Stomach (tissue), 9 donors: Measurements from ENCODE around the gene SDHC. TPM values are rescaled to one million over a fixed set of nuclear protein-coding genes. Genes with fewer than 3 reads are reported as not detected.
A peak's percentile ranks its signal among the peaks of the same experiment; 100 is the strongest.

Source experiments
- DNase-seq, 2 donors: peaks; one replicate each; pipeline versions ENCODE4 v3.0.0 to v3.0.0-alpha.2; 2013 to 2019
- H3K27ac ChIP-seq, 5 donors: fragments of 200-600 bp in 4 of 5; sonication (generic) in 4 of 5; one replicate each; pipeline ENCODE4 v1.5.1; 2013 to 2019; ENCODE audit warnings: mild to moderate bottlenecking in 1 of 5, moderate library complexity in 1 of 5
- H3K27me3 ChIP-seq, 3 donors: fragments of 200-600 bp; sonication (generic); one replicate each; pipeline ENCODE4 v1.5.1; 2017 to 2019; ENCODE audit warnings: mixed run types in 1 of 3
- H3K36me3 ChIP-seq, 4 donors: fragments of 200-600 bp; sonication (generic); 1 replicate in 3 of 4; 2 replicates in 1 of 4; pipeline ENCODE4 v1.5.1; 2016 to 2019
- H3K4me1 ChIP-seq, 4 donors: fragments of 200-600 bp; sonication (generic); one replicate each; pipeline ENCODE4 v1.5.1; 2016 to 2019
- H3K4me3 ChIP-seq, 4 donors: fragments of 200-600 bp; sonication (generic) in 3 of 4; one replicate each; pipeline ENCODE4 v1.5.1; 2016 to 2019; ENCODE audit warnings: mild to moderate bottlenecking in 1 of 4
- H3K9me3 ChIP-seq, 4 donors: fragments of 200-600 bp; sonication (generic); one replicate each; pipeline ENCODE4 v1.5.1; 2016 to 2019
- CTCF ChIP-seq, 7 experiments: fragments of 450-650 bp in 4 of 7; fragments of 200-600 bp in 3 of 7; sonication (generic) in 3 of 7; IDR thresholded peaks; one replicate each; pipeline ENCODE4 v1.5.1; 2016 to 2019; ENCODE audit warnings: antibody characterized with exemption in 7 of 7, control low read depth in 2 of 7, mild to moderate bottlenecking in 1 of 7
- EP300 ChIP-seq: sonication (generic); formaldehyde crosslinking; IDR thresholded peaks from one replicate; pipeline ENCODE4 v1.6.1; 2017; ENCODE audit warnings: antibody characterized with exemption
- POLR2A ChIP-seq, 4 donors: fragments of 450-650 bp; IDR thresholded peaks; one replicate each; pipeline ENCODE4 v1.6.1; 2016; ENCODE audit warnings: antibody characterized with exemption in 4 of 4, control low read depth in 2 of 4, mild to moderate bottlenecking in 1 of 4, moderate library complexity in 1 of 4
- POLR2AphosphoS5 ChIP-seq, 3 donors: sonication (generic); formaldehyde crosslinking; IDR thresholded peaks; one replicate each; pipeline ENCODE4 v1.6.1; 2016; ENCODE audit warnings: antibody characterized with exemption in 3 of 3
- WGBS, 5 donors: extraction: QIAGEN DNeasy Blood & Tissue Kit in 3 of 5; methylation state at CpG; one replicate each; pipeline versions ENCODE4 v1.1.5 to v1.1.7; 2013 to 2018; 5-methylcytosine and 5-hydroxymethylcytosine counted together
- intact Hi-C: fragments of 100-400 bp; cut with DNase I; formaldehyde crosslinking; loops from one replicate; pipeline ENCODE4 v1.15.1; 2023; ENCODE audit warnings: low total_unique reads
- polyA plus RNA-seq, 3 donors: library from polyadenylated mRNA; stranded (reverse); fragments of 200-250 nt; gene quantifications; one replicate each; pipeline ENCODE4 v1.2.3, GENCODE V29; 2013
- total RNA-seq, 5 donors: library from RNA; depleted of rRNA; stranded (reverse); fragments of >200 nt; gene quantifications; one replicate each; pipeline versions ENCODE4 v1.1.0 to v1.2.3, GENCODE V29; 2014 to 2016
- donor health status: healthy with polysubstance abuse.
- donor health status: Bipolar disorder and iron deficiency.
- donor health status: healthy.

Gene SDHC
- total and polyA plus RNA-seq, 8 donors = 28.3 to 165 (median 92.3) TPM

GRCh38 chr1:161350671-161351070, 36.5 kb downstream of the SDHC start:
- 77 to 93% (median 81%) methylated on average over 1 of the region's 1 CpG for WGBS, 5 donors
- Histone ChIP-seq H3K9me3 (no peaks in the 10 kb centered on the region), H3K4me1 (peaks cover 0 to 20% (median 9%) of the 10 kb centered on the region in 4 donors), H3K27me3 (no peaks in the 10 kb centered on the region), H3K27ac (peak overlapping the region in 1 of 5 donors; percentile 56), H3K4me3 (no peak overlapping the region), H3K36me3 (peaks cover 9 to 44% (median 31%) of the 10 kb centered on the region in 4 donors)
- no peak for TF ChIP-seq POLR2AphosphoS5 (IDR thresholded peaks at IDR 0.05)
- DNase-seq = no peak
- intact Hi-C loops = no loop called here

- Histone ChIP-seq H3K4me1 (peaks cover 0 to 20% (median 9%) of the 10 kb centered on the region in 4 donors), H3K9me3 (no peaks in the 10 kb centered on the region), H3K27ac (peak overlapping the region in 2 of 5 donors; percentile 47 to 56), H3K36me3 (peaks cover 6 to 46% (median 27%) of the 10 kb centered on the region in 4 donors), H3K27me3 (no peaks in the 10 kb centered on the region), H3K4me3 (no peak overlapping the region)
- intact Hi-C loops = no loop called here
- 35 to 67% (median 59%) methylated on average over 1 of the region's 1 CpG for WGBS, 5 donors
- DNase-seq = no peak
- TF ChIP-seq CTCF (IDR thresholded peaks at IDR 0.05) = no peak
- TF ChIP-seq POLR2A (IDR thresholded peaks at IDR 0.05) = no peak
- TF ChIP-seq POLR2AphosphoS5 (IDR thresholded peaks at IDR 0.05) = no peak
- no peak for TF ChIP-seq EP300
Observed at GRCh38 chr1:161351482-161351881, 37.3 kb downstream of the SDHC start.

- Histone ChIP-seq H3K27ac (no peak overlapping the region), H3K4me1 (peaks cover 0 to 3% (median 2%) of the 10 kb centered on the region in 4 donors), H3K9me3 (no peaks in the 10 kb centered on the region), H3K36me3 (peaks cover 11 to 52% (median 35%) of the 10 kb centered on the region in 4 donors), H3K4me3 (no peak overlapping the region), H3K27me3 (no peaks in the 10 kb centered on the region)
- intact Hi-C loops = no loop called here
- no peak for TF ChIP-seq POLR2AphosphoS5 (IDR thresholded peaks at IDR 0.05)
- WGBS, 5 donors = 91 to 98% (median 96%) methylated on average over 8 of the region's 8 CpGs
- no peak for DNase-seq
Observed at GRCh38 chr1:161357073-161357472, 42.9 kb downstream of the SDHC start.

GRCh38 chr1:161359291-161359690, 45.1 kb downstream of the SDHC start:
- DNase-seq = peak in 1 of 2 donors; percentile 21
- peak overlapping the region in 2 of 5 donors; percentile 16 to 27 for H3K27ac ChIP-seq
- intact Hi-C loops = no loop called here

GRCh38 chr1:161364332-161364731, 50.2 kb downstream of the SDHC start:
- Histone ChIP-seq H3K36me3 (peaks cover 6 to 53% (median 48%) of the 10 kb centered on the region in 4 donors), H3K4me3 (no peak overlapping the region), H3K27me3 (no peaks in the 10 kb centered on the region), H3K4me1 (peaks cover 0 to 11% (median 5%) of the 10 kb centered on the region in 4 donors), H3K27ac (no peak overlapping the region), H3K9me3 (no peaks in the 10 kb centered on the region)
- intact Hi-C loops = no loop called here
- no peak for DNase-seq
- TF ChIP-seq EP300 = no peak
- TF ChIP-seq POLR2AphosphoS5 (IDR thresholded peaks at IDR 0.05) = no peak
- TF ChIP-seq CTCF (IDR thresholded peaks at IDR 0.05) = no peak
- TF ChIP-seq POLR2A (IDR thresholded peaks at IDR 0.05) = no peak

More at GRCh38 chr1:161359291-161359690, 45.1 kb downstream of the SDHC start:
- Histone ChIP-seq H3K9me3 (no peaks in the 10 kb centered on the region), H3K27me3 (no peaks in the 10 kb centered on the region), H3K36me3 (peaks cover 11 to 61% (median 49%) of the 10 kb centered on the region in 4 donors), H3K4me3 (no peak overlapping the region), H3K4me1 (peaks cover 0 to 3% (median 0%) of the 10 kb centered on the region in 4 donors)
- TF ChIP-seq POLR2AphosphoS5 (IDR thresholded peaks at IDR 0.05) (no peak), CTCF (IDR thresholded peaks at IDR 0.05) (no peak), EP300 (no peak), POLR2A (IDR thresholded peaks at IDR 0.05) (no peak)
